HEK293T (cell line): ENCODE measurements around the gene CLEC2A.
"Not testable (repeated sequence)": the region's sequence is repeated elsewhere in the genome, so short reads cannot be mapped to it uniquely, and the experiment has no call there.

ENCODE experiments used
- CTCF ChIA-PET: fragments of 350-600 bp; formaldehyde crosslinking; extraction: SDS; loops from one replicate; lab custom pipeline; 2021; ENCODE audit warnings: antibody characterized with exemption, inconsistent platforms; lab: Yijun Ruan, JAX
- POLR2A ChIA-PET: fragments of 350-600 bp; formaldehyde crosslinking; extraction: SDS; loops from one replicate; lab custom pipeline; 2020; ENCODE audit warnings: antibody characterized with exemption, inconsistent platforms; lab: Yijun Ruan, JAX
- DNase-seq: peaks from one replicate; pipeline ENCODE4 v3.0.0; 2012; ENCODE audit warnings: mixed read lengths; ENCODE audit errors: extremely low spot score
- ARNT ChIP-seq: fragments of 450-650 bp; IDR thresholded peaks from 2 replicates; pipeline ENCODE4 v1.6.1; 2017; ENCODE audit warnings: mild to moderate bottlenecking
- BHLHE40 ChIP-seq: fragments of 450-650 bp; IDR thresholded peaks from 2 replicates; pipeline ENCODE4 v1.6.1; 2016; ENCODE audit warnings: mild to moderate bottlenecking, moderate library complexity, borderline replicate concordance
- CTBP1 ChIP-seq: fragments of 450-650 bp; IDR thresholded peaks from 2 replicates; pipeline ENCODE4 v1.6.1; 2016; ENCODE audit warnings: borderline replicate concordance
- ELF4 ChIP-seq: fragments of 450-650 bp; IDR thresholded peaks from 2 replicates; pipeline ENCODE4 v1.6.1; 2017; ENCODE audit warnings: antibody characterized with exemption
- FOXA1 ChIP-seq: fragments of 450-650 bp; IDR thresholded peaks from 2 replicates; pipeline ENCODE4 v1.6.1; 2016; ENCODE audit warnings: mild to moderate bottlenecking
- FOXK2 ChIP-seq: fragments of 450-650 bp; IDR thresholded peaks from 2 replicates; pipeline ENCODE4 v1.6.1; 2016; ENCODE audit warnings: mild to moderate bottlenecking
- FOXM1 ChIP-seq: fragments of 450-650 bp; IDR thresholded peaks from 2 replicates; pipeline ENCODE4 v1.6.1; 2017; ENCODE audit warnings: mild to moderate bottlenecking, borderline replicate concordance
- HDGF ChIP-seq: fragments of 450-650 bp; IDR thresholded peaks from 2 replicates; pipeline ENCODE4 v1.6.1; 2017; ENCODE audit warnings: antibody characterized with exemption, borderline replicate concordance
- L3MBTL2 ChIP-seq: fragments of 450-650 bp; conservative IDR thresholded peaks from 2 replicates; pipeline ENCODE4 v1.6.1; 2016; ENCODE audit warnings: mild to moderate bottlenecking
- LEF1 ChIP-seq: fragments of 450-650 bp; IDR thresholded peaks from 2 replicates; pipeline ENCODE4 v1.6.1; 2017; ENCODE audit warnings: mild to moderate bottlenecking, borderline replicate concordance
- NFRKB ChIP-seq: fragments of 450-650 bp; IDR thresholded peaks from 2 replicates; pipeline ENCODE4 v1.6.1; 2016; ENCODE audit warnings: mild to moderate bottlenecking, moderate library complexity
- SP1 ChIP-seq: fragments of 450-650 bp; IDR thresholded peaks from 2 replicates; pipeline ENCODE4 v1.6.1; 2017
- SUZ12 ChIP-seq: fragments of 450-650 bp; IDR thresholded peaks from 2 replicates; pipeline ENCODE4 v1.6.1; 2016; ENCODE audit warnings: mild to moderate bottlenecking
- TARDBP ChIP-seq: fragments of 450-650 bp; IDR thresholded peaks from 2 replicates; pipeline ENCODE4 v1.6.1; 2016
- ZNF384 ChIP-seq: fragments of 450-650 bp; IDR thresholded peaks from 2 replicates; pipeline ENCODE4 v1.6.1; 2016
- TF ChIP-seq, protein P1 (sequence below): fragments of 450-650 bp; IDR thresholded peaks from 2 replicates; pipeline ENCODE4 v1.6.1; 2016

CLEC2A gene

GRCh38 chr12:9932270-9932669 lies at the start of gene CLEC2A:
TSS of gene CLEC2A (minus strand) at chr12:9932370. CDS start at chr12:9932329, 41 bp downstream.
- TF ChIP-seq HDGF = no peak
- TF ChIP-seq FOXK2 = no peak
- TF ChIP-seq, protein P1, sequence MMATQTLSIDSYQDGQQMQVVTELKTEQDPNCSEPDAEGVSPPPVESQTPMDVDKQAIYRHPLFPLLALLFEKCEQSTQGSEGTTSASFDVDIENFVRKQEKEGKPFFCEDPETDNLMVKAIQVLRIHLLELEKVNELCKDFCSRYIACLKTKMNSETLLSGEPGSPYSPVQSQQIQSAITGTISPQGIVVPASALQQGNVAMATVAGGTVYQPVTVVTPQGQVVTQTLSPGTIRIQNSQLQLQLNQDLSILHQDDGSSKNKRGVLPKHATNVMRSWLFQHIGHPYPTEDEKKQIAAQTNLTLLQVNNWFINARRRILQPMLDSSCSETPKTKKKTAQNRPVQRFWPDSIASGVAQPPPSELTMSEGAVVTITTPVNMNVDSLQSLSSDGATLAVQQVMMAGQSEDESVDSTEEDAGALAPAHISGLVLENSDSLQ = no peak
- TF ChIP-seq ARNT = no peak
- TF ChIP-seq ZNF384 = no peak
- no peak for TF ChIP-seq CTBP1
- no peak for TF ChIP-seq SUZ12
- no peak for TF ChIP-seq ELF4
- TF ChIP-seq NFRKB = no peak
- TF ChIP-seq L3MBTL2 = no peak
- TF ChIP-seq SP1 = no peak
- no peak for TF ChIP-seq FOXM1
- TF ChIP-seq TARDBP = no peak
- no peak for TF ChIP-seq LEF1
- TF ChIP-seq FOXA1 = no peak
- no peak for TF ChIP-seq BHLHE40
- DNase-seq = no peak
- ChIA-PET CTCF (no interaction called here), POLR2A (no interaction called here)

GRCh38 chr12:9980126-9980525 lies 48.0 kb upstream of the CLEC2A start:
- POLR2A ChIA-PET = no interaction called here
- CTCF ChIA-PET = interaction anchor here (0.6 kb wide), 1 partner anchor 1748 kb away, joined by 3 read pairs; no protein-coding TSS in a partner anchor
- DNase-seq = no peak
- TF ChIP-seq FOXK2 (no peak), FOXA1 (no peak), LEF1 (no peak), BHLHE40 (no peak), CTBP1 (no peak), ARNT (no peak), L3MBTL2 (no peak), SUZ12 (no peak), SP1 (no peak), NFRKB (no peak), FOXM1 (no peak), HDGF (no peak), TARDBP (no peak)
- TF ChIP-seq, protein P1 = no peak

DNA sequence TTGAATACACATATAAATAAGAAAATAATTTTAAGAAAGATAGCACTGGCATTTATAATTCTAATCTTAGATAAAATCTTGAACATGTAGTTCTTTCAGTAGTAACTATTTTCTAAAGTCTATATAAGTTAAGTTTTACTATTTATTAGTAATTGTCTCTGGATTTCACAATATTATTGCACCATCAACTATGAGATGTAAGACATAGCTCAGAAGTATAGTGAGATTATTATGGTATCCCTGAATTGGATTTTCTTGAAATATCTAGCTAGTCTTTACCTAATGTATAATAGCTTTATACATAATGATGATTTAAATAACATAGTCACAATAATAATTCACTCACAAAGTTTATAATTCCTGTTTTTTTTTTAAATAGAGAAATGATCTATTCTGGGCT lies 45.7 kb upstream of the CLEC2A start:
- DNase-seq = no peak
- CTCF ChIA-PET = no interaction called here
- POLR2A ChIA-PET = no interaction called here
- TF ChIP-seq NFRKB = no peak

GRCh38 chr12:9976626-9977025 lies 44.5 kb upstream of the CLEC2A start:
- CTCF ChIA-PET, POLR2A ChIA-PET, DNase-seq: not testable (repeated sequence)

GRCh38 chr12:9975614-9976013 lies 43.4 kb upstream of the CLEC2A start:
- CTCF ChIA-PET = no interaction called here
- POLR2A ChIA-PET = no interaction called here
- no peak for TF ChIP-seq SP1
- TF ChIP-seq FOXK2 = no peak
- no peak for TF ChIP-seq FOXM1
- TF ChIP-seq, protein P1 = no peak
- TF ChIP-seq ZNF384 = no peak
- no peak for TF ChIP-seq LEF1
- no peak for TF ChIP-seq CTBP1
- no peak for TF ChIP-seq L3MBTL2
- no peak for TF ChIP-seq FOXA1
- no peak for TF ChIP-seq TARDBP
- no peak for TF ChIP-seq NFRKB
- no peak for TF ChIP-seq SUZ12
- TF ChIP-seq ELF4 = no peak
- DNase-seq = no peak

- POLR2A ChIA-PET, CTCF ChIA-PET: not testable (repeated sequence)
These were observed 42.6 kb upstream of the CLEC2A start for GRCh38 chr12:9974731-9975130.

DNA sequence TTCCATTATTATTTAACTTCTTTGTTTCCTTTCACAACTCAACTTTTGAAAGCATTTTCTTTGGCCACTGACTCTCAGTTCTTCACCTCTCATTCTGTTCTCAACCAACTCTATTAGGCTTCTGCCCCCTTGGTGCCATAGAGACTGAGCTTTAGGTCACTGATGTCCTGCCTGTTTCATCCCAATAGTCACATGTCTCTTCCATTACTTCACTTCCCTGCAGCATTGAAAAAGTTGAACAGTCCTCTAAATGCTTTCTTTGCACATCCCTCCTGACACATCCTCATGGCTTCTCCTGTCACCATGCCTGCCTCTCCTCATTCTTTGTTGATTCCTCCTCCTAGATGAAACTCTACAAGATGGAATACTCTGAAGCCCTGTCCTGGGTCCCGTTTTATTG lies 41.8 kb upstream of the CLEC2A start:
- ChIA-PET POLR2A (no interaction called here), CTCF (no interaction called here)
- DNase-seq = no peak
- no peak for TF ChIP-seq L3MBTL2
- no peak for TF ChIP-seq NFRKB
- no peak for TF ChIP-seq ARNT
- no peak for TF ChIP-seq BHLHE40

More at GRCh38 chr12:9974731-9975130, 42.6 kb upstream of the CLEC2A start:
- DNase-seq = not testable (repeated sequence)

GRCh38 chr12:9971181-9971580 lies 39.0 kb upstream of the CLEC2A start, which contains the start of gene CLEC12A:
TSS of gene CLEC12A (plus strand) at chr12:9971409. CDS start at chr12:9971597, 188 bp downstream.
- ChIA-PET POLR2A (no interaction called here), CTCF (no interaction called here)
- TF ChIP-seq FOXK2 (no peak), HDGF (no peak), ARNT (no peak), LEF1 (no peak)
- no peak for DNase-seq
